Measurements from ENCODE around the gene ABHD6.

GRCh38 chr3:58216496-58217195 lies 20.9 kb upstream of the ABHD6 start:
- no peak for TF ChIP-seq POLR2A (IDR thresholded peaks at IDR 0.05)
- TF ChIP-seq CTCF (IDR thresholded peaks at IDR 0.05), result no peak

All from tibial nerve (tissue), 3 donors.